OCI-LY7 (cell line): ENCODE data around the gene USP6. TPM values are rescaled to one million over a fixed set of nuclear protein-coding genes. Genes with fewer than 3 reads are reported as not detected.

ENCODE experiments used
- BruUV-seq: library from RNA; stranded (reverse); fragments of 400-500 nt; replicated peaks from 2 replicates; lab custom pipeline; 2021; lab: Mats Ljungman, UMichigan
- CTCF ChIA-PET: fragments of 300-600 bp; sonication (Branson Sonifier 250); formaldehyde crosslinking; loops from one replicate; lab custom pipeline; 2022; ENCODE audit warnings: antibody characterized with exemption; ENCODE audit not compliant: unreplicated experiment; lab: Charles Lee
- POLR2A ChIA-PET: fragments of 300-600 bp; sonication (Branson Sonifier 250); formaldehyde crosslinking; loops from one replicate; lab custom pipeline; 2022; ENCODE audit warnings: antibody characterized with exemption; lab: Charles Lee
- DNase-seq: peaks from one replicate; pipeline ENCODE4 v3.0.0-alpha.2; 2015; ENCODE audit warnings: low spot score
- H2AFZ ChIP-seq: fragments of 200-600 bp; sonication (generic), shearing (Covaris generic); 2 replicates; pipeline ENCODE4 v1.6.1; 2014; ENCODE audit warnings: mild to moderate bottlenecking, antibody characterized with exemption, low read length, moderate library complexity
- H3K27ac ChIP-seq: fragments of 200-600 bp; sonication (generic); 2 replicates; pipeline ENCODE4 v1.5.1; 2014; ENCODE audit warnings: mixed run types, low read depth, mild to moderate bottlenecking, moderate library complexity, low read length, inconsistent platforms; ENCODE audit not compliant: poor library complexity, severe bottlenecking
- H3K36me3 ChIP-seq: fragments of 200-600 bp; sonication (generic); 2 replicates; pipeline ENCODE4 v1.6.1; 2014; ENCODE audit warnings: mild to moderate bottlenecking, antibody characterized with exemption, low read length, moderate library complexity, mixed read lengths; ENCODE audit not compliant: insufficient read depth
- H3K4me1 ChIP-seq: fragments of 200-600 bp; sonication (generic); 2 replicates; pipeline ENCODE4 v1.5.1; 2014; ENCODE audit warnings: mild to moderate bottlenecking, low read length; ENCODE audit not compliant: insufficient read depth, poor library complexity, severe bottlenecking
- H3K4me2 ChIP-seq: fragments of 200-600 bp; sonication (generic); 2 replicates; pipeline ENCODE4 v1.6.1; 2014; ENCODE audit warnings: mild to moderate bottlenecking, low read length
- H3K4me3 ChIP-seq: fragments of 200-600 bp; sonication (generic); 2 replicates; pipeline ENCODE4 v1.5.1; 2014; ENCODE audit warnings: mild to moderate bottlenecking, low read depth, low read length; ENCODE audit not compliant: poor library complexity, severe bottlenecking
- H3K79me2 ChIP-seq: fragments of 200-600 bp; sonication (generic); 2 replicates; pipeline ENCODE4 v1.6.1; 2016; ENCODE audit warnings: low read depth, mild to moderate bottlenecking, low read length, moderate library complexity, mixed read lengths; ENCODE audit not compliant: insufficient read depth
- H3K9me2 ChIP-seq: fragments of 200-600 bp; sonication (generic); 2 replicates; pipeline ENCODE4 v1.6.1; 2016; ENCODE audit warnings: mild to moderate bottlenecking, low read length, mixed read lengths; ENCODE audit not compliant: insufficient read depth
- H3K9me3 ChIP-seq: fragments of 200-600 bp; sonication (generic); 2 replicates; pipeline ENCODE4 v1.6.1; 2014; ENCODE audit warnings: mild to moderate bottlenecking, mixed run types, low read length, mixed read lengths
- H4K20me1 ChIP-seq: fragments of 200-600 bp; sonication (generic); 2 replicates; pipeline ENCODE4 v1.6.1; 2014; ENCODE audit warnings: mild to moderate bottlenecking, antibody characterized with exemption, low read length, moderate library complexity, mixed read lengths; ENCODE audit not compliant: insufficient read depth
- EZH2phosphoT487 ChIP-seq: fragments of 200-600 bp; sonication (generic); IDR thresholded peaks from 2 replicates; pipeline ENCODE4 v1.6.1; 2018; ENCODE audit warnings: low read depth, borderline replicate concordance, mild to moderate bottlenecking, mixed run types, antibody characterized with exemption, low read length, moderate library complexity, mixed read lengths
- intact Hi-C: fragments of 100-400 bp; cut with micrococcal nuclease; formaldehyde crosslinking; loops from one replicate; pipeline ENCODE4 v1.10.0; 2022; ENCODE audit not compliant: unreplicated experiment
- total RNA-seq, 2 experiments: library from RNA; depleted of rRNA in 1 of 2; stranded (reverse); fragments of >200 nt in 1 of 2; shearing (Covaris generic) in 1 of 2; gene quantifications; 2 replicates each; pipeline ENCODE4 v1.2.3, GENCODE V29; 2014 to 2022
- TF ChIP-seq, protein P1 (sequence below): fragments of 200-600 bp; sonication (generic); conservative IDR thresholded peaks from 2 replicates; pipeline ENCODE4 v1.5.1; 2014; ENCODE audit warnings: mild to moderate bottlenecking, antibody characterized with exemption, low read length, moderate library complexity, mixed read lengths

USP6 gene
- total RNA-seq, 2 experiments from 2014 or later = 0.03 to 0.11 TPM

DNA sequence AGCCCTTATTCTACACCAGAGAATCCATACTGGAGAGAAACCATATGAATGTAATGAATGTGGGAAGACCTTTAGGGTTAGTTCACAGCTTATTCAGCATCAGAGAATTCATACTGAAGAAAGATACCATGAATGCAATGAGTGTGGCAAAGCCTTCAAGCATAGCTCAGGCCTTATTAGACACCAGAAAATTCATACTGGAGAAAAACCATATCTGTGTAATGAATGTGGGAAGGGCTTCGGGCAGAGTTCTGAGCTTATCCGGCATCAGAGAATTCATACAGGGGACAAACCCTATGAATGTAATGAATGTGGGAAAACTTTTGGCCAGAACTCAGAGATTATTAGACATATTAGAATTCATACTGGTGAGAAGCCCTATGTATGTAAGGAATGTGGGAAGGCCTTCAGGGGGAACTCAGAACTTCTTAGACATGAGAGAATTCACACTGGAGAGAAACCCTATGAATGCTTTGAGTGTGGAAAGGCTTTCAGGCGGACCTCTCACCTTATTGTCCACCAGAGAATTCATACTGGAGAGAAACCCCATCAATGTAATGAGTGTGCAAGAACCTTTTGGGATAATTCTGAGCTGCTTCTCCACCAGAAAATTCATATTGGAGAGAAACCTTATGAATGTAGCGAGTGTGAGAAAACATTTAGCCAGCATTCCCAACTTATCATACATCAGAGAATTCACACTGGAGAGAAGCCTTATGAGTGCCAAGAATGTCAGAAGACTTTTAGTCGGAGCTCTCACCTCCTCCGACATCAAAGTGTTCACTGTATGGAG lies 23.4 kb upstream of the USP6 start:
- no peak for DNase-seq
- intact Hi-C loops = no loop called here
- Histone ChIP-seq H3K27ac (no peak overlapping the region), H3K36me3 (peaks cover 10% of the 10 kb centered on the region; the same call in 1 of the 2 replicates), H3K4me3 (no peak overlapping the region), H2AFZ (no peak overlapping the region), H4K20me1 (no peaks in the 10 kb centered on the region), H3K9me3 (peaks cover 73% of the 10 kb centered on the region), H3K4me2 (no peak overlapping the region), H3K4me1 (no peaks in the 10 kb centered on the region), H3K9me2 (no peaks in the 10 kb centered on the region), H3K79me2 (no peaks in the 10 kb centered on the region)
- ChIA-PET POLR2A (no interaction called here), CTCF (no interaction called here)
- TF ChIP-seq EZH2phosphoT487 = no peak
- TF ChIP-seq, protein P1, sequence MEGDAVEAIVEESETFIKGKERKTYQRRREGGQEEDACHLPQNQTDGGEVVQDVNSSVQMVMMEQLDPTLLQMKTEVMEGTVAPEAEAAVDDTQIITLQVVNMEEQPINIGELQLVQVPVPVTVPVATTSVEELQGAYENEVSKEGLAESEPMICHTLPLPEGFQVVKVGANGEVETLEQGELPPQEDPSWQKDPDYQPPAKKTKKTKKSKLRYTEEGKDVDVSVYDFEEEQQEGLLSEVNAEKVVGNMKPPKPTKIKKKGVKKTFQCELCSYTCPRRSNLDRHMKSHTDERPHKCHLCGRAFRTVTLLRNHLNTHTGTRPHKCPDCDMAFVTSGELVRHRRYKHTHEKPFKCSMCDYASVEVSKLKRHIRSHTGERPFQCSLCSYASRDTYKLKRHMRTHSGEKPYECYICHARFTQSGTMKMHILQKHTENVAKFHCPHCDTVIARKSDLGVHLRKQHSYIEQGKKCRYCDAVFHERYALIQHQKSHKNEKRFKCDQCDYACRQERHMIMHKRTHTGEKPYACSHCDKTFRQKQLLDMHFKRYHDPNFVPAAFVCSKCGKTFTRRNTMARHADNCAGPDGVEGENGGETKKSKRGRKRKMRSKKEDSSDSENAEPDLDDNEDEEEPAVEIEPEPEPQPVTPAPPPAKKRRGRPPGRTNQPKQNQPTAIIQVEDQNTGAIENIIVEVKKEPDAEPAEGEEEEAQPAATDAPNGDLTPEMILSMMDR = no peak
- BruUV-seq = no TSS peak

GRCh38 chr17:5096731-5097100 lies 19.1 kb upstream of the USP6 start:
- no peaks in the 10 kb centered on the region for H3K79me2 ChIP-seq
- no peak overlapping the region for H3K27ac ChIP-seq
- no peaks in the 10 kb centered on the region for H3K4me1 ChIP-seq
- DNase-seq = no peak
- H3K4me2 ChIP-seq = no peak overlapping the region
- CTCF ChIA-PET = no interaction called here
- no peaks in the 10 kb centered on the region for H3K9me2 ChIP-seq
- peaks cover under 1% of the 10 kb centered on the region; the same call in 1 of the 2 replicates for H3K36me3 ChIP-seq
- POLR2A ChIA-PET = no interaction called here
- no peaks in the 10 kb centered on the region for H4K20me1 ChIP-seq
- intact Hi-C loops = no loop called here
- peaks cover 55% of the 10 kb centered on the region for H3K9me3 ChIP-seq
- no peak overlapping the region for H3K4me3 ChIP-seq
- no peak overlapping the region for H2AFZ ChIP-seq
- BruUV-seq = no TSS peak
- TF ChIP-seq, protein P1 = no peak
- no peak for TF ChIP-seq EZH2phosphoT487

DNA sequence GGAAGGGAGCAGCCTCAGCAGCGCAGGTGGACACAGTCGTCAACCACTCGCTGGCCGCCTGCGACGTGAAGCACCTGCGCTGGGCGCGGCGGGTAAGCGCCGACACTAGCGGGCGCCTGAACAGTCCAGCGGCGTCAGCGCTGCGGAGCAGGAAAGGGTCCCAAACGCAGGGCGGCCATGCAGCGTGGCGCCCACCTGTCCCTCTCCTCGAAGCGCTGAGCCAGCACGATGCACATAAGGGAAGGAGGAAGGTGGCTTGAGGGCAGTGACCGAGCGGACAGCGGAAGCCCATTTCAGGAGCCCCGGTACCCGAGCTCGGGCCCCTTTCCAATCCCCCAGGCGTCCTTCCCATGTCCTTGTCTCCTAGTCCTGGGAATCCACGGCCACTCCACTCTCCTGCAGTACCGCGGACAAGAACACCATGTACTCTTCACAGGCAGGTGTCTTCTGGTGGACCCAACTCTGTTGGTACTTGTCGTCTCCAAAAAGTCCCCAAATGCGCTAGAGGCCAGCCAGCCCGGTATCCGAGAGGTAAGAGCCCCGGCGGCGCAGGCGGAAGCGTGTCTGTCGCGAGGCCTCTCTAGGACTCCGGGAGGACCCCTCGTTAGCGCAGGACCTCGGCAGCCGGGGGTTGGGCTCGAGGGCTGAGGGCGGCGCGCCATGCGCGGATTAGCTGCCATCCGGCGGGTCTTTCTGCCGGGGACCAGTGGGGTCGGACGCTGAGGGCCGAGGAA lies 18.6 kb upstream of the USP6 start:
- no peak overlapping the region for H2AFZ ChIP-seq
- no peaks in the 10 kb centered on the region for H3K36me3 ChIP-seq
- no TSS peak for BruUV-seq
- H3K27ac ChIP-seq = no peak overlapping the region
- no peaks in the 10 kb centered on the region for H3K79me2 ChIP-seq
- no peak overlapping the region for H3K4me2 ChIP-seq
- POLR2A ChIA-PET = no interaction called here
- H3K9me2 ChIP-seq = no peaks in the 10 kb centered on the region
- intact Hi-C loops = no loop called here
- peaks cover 50% of the 10 kb centered on the region for H3K9me3 ChIP-seq
- H4K20me1 ChIP-seq = no peaks in the 10 kb centered on the region
- no peak overlapping the region for H3K4me3 ChIP-seq
- CTCF ChIA-PET = no interaction called here
- TF ChIP-seq, protein P1 = no peak
- no peak for TF ChIP-seq EZH2phosphoT487
- no peak for DNase-seq
- no peaks in the 10 kb centered on the region for H3K4me1 ChIP-seq
